Small intestine (tissue), 7 donors: ENCODE results near the gene RUVBL2. TPM values are rescaled to one million over a fixed set of nuclear protein-coding genes. Genes with fewer than 3 reads are reported as not detected.
"Not testable (repeated sequence)": the region's sequence is repeated elsewhere in the genome, so short reads cannot be mapped to it uniquely, and the experiment has no call there.

Experiments used
- DNase-seq, 2 donors: peaks; one replicate each; pipeline versions ENCODE4 v3.0.0 to v3.0.0-alpha.2; 2013
- FAIRE-seq: peaks from 2 replicates; lab custom pipeline; 2012; peaks lifted over from hg19 to GRCh38; lab: Jason Lieb, UNC
- H3K27ac ChIP-seq, 3 donors: one replicate each; pipeline ENCODE4 v1.5.1; 2013; ENCODE audit warnings: low read length in 2 of 3, mild to moderate bottlenecking in 2 of 3, control low read depth in 1 of 3, inconsistent platforms in 1 of 3, low read depth in 1 of 3, moderate library complexity in 1 of 3
- H3K27me3 ChIP-seq, 3 donors: one replicate each; pipeline ENCODE4 v1.6.1; 2013; ENCODE audit warnings: low read length in 3 of 3, inconsistent platforms in 1 of 3; ENCODE audit not compliant: control insufficient read depth in 3 of 3, insufficient read depth in 3 of 3
- H3K36me3 ChIP-seq, 3 donors: one replicate each; pipeline ENCODE4 v1.6.1; 2013; ENCODE audit warnings: low read length in 3 of 3, inconsistent platforms in 1 of 3, low read depth in 1 of 3, mild to moderate bottlenecking in 1 of 3, moderate library complexity in 1 of 3; ENCODE audit not compliant: control insufficient read depth in 3 of 3, insufficient read depth in 2 of 3
- H3K4me1 ChIP-seq, 3 donors: one replicate each; pipeline ENCODE4 v1.6.1; 2013; ENCODE audit warnings: low read length in 2 of 3, inconsistent platforms in 1 of 3, low read depth in 1 of 3, mild to moderate bottlenecking in 1 of 3, moderate library complexity in 1 of 3; ENCODE audit not compliant: control insufficient read depth in 3 of 3, insufficient read depth in 2 of 3
- H3K4me3 ChIP-seq, 3 donors: one replicate each; pipeline ENCODE4 v1.5.1; 2013; ENCODE audit warnings: low read length in 3 of 3, control low read depth in 1 of 3, inconsistent platforms in 1 of 3, low read depth in 1 of 3, mild to moderate bottlenecking in 1 of 3, moderate library complexity in 1 of 3
- H3K9me3 ChIP-seq, 2 donors: one replicate each; pipeline ENCODE4 v1.6.1; 2013; ENCODE audit warnings: low read depth in 1 of 2, low read length in 1 of 2; ENCODE audit not compliant: control insufficient read depth in 2 of 2, insufficient read depth in 1 of 2
- WGBS, 3 donors: extraction: QIAGEN DNeasy Blood & Tissue Kit; methylation state at CpG; one replicate each; pipeline ENCODE4 v1.1.7; 2013; 5-methylcytosine and 5-hydroxymethylcytosine counted together
- polyA plus RNA-seq, 4 donors: library from polyadenylated mRNA; stranded (reverse) in 3 of 4; unstranded in 1 of 4; fragments of 200-250 nt in 3 of 4; fragments of 120-200 nt in 1 of 4; gene quantifications; one replicate each; pipeline versions ENCODE4 v1.2.1 to v1.2.3, GENCODE V29; 2013
- donor health status: healthy with polysubstance abuse.
- donor health status: control.
- donor health status: control.
- donor health status: Bipolar disorder and iron deficiency.
- donor health status: healthy.

Gene RUVBL2
- polyA plus RNA-seq, 4 donors, result 45.4 to 108 (median 57.3) TPM

DNA sequence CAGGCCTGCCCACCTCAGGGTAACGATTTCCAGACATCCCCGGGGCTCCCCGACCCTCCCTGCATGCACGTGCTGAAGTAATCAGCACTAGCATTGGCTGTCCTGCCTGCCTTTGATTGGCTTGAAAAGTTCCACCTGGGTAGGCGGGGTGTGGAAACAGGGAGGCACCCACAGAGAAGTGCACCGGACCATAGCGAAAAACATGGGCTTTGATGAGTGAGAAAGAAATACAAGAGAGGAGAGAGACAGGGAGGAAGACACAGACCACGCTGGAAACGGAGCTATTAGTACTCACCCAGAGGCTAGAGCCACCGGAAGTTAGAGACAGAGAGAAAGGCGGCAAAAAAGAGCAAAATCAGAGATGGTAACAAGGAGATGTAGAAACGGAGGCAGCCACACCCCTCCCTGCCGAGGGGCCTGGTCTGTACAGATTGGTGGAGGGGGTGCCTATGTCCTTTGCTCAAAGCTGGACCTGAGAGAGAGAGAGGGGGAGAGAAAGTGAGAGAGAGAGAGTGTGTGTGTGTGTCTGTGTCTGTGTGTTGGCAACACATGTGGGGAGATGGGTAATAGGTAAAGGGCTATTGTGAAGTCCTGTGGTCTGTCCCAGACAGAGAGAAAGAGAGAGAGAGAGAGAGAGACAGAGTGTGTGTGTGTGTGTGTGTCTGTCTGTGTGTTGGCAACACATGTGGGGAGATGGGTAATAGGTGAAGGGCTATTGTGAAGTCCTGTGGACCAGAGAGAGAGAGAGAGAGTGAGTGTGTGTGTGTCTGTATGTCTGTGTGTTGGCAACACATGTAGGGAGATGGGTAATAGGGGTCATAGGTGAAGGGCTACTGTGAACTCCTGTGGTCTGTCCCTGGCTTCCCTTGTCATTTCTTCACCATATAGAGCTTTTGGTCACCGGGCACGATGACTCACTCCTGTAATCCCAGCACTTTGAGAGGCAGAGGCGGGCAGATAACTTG, 27.5 kb downstream of the RUVBL2 start:
- no peak for DNase-seq

DNA sequence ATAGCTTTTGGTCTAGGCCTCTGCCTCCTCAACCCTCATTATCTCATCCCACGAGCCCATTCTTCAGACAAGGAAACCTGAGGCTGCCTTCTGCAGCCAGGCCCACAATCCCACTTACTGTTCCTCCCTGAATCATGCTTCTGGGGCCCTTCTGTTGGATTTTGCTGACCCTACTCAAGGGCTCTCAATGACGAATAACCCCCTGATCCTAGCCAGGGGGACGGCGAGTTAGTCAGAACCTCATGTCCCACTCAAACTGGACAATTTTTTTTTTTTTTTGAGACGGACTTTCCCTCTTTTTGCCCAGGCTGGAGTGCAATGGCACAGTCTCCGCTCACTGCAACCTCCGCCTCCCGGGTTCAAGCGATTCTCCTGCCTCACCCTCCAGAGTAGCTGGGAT, 28.4 kb downstream of the RUVBL2 start:
- peaks cover 0 to under 1% (median 0%) of the 10 kb centered on the region in 3 donors for H3K36me3 ChIP-seq
- peaks cover 0 to 11% (median 4%) of the 10 kb centered on the region in 3 donors for H3K4me1 ChIP-seq
- FAIRE-seq (no peak), DNase-seq (no peak)
- WGBS, 3 donors, result 81 to 88% (median 86%) methylated on average over 9 of the region's 9 CpGs
- H3K27ac ChIP-seq, result no peak overlapping the region
- no peak overlapping the region for H3K4me3 ChIP-seq
- H3K27me3 ChIP-seq, result peaks cover 0 to 39% (median 0%) of the 10 kb centered on the region in 3 donors
- no peaks in the 10 kb centered on the region for H3K9me3 ChIP-seq

More for the DNA sequence above, 27.5 kb downstream of the RUVBL2 start:
- H3K27me3 ChIP-seq, result peaks cover 0 to 39% (median 0%) of the 10 kb centered on the region in 3 donors
- H3K9me3 ChIP-seq, result no peaks in the 10 kb centered on the region
- peaks cover 0 to 11% (median 4%) of the 10 kb centered on the region in 3 donors for H3K4me1 ChIP-seq
- no peak overlapping the region for H3K27ac ChIP-seq
- peaks cover 0 to 7% (median 0%) of the 10 kb centered on the region in 3 donors for H3K36me3 ChIP-seq
- H3K4me3 ChIP-seq, result no peak overlapping the region
- WGBS, 3 donors, result 15 to 32% (median 17%) methylated on average over 16 of the region's 16 CpGs
- FAIRE-seq, result no peak

DNA sequence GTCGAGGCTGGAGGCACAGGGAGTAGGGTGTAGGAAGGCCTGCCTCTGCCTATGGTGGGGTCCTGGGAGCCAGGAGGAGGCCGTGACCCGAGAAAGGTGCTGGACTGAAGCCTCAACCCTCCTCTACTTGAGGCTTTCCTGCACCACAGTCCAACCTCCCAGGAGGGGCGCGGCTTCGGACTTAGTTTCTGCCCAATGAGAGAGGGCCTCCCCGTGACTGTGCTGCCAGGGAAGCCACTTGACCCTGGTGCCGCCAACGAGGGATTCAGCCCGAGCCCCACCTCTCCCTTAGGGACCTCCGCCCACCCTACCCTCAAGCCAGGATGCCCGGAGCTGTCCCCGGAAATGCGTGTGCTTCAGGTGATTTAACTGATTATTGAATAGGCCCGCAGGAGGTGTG, 30.5 kb downstream of the RUVBL2 start, which contains the start of gene CGB3:
TSS of gene CGB3 (minus strand) at position 101 of the 400 bp plus-strand sequence. CDS start 362 bp downstream, outside the sequence.
- FAIRE-seq, result not testable (repeated sequence)

DNA sequence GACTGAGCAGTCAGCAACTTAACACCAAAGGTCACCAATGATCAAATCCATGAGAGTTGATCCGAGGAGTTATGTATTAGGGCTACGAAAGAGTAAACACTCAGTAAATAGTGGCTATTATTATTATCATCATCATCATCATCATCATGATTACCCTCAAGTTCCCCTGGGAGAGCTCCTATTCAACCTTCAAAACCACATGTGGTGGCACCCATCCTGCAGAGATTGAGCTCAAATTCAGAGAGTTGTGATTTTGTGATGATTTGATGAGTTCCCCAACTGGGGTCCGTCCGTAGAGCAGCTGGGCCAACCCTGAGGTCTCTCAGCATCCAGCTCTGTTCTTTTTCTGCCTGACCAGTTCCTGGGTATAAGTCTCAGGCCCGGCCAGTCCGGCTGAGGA, 31.4 kb downstream of the RUVBL2 start:
- not testable (repeated sequence) for H3K27ac ChIP-seq, FAIRE-seq
- 67 to 87% (median 79%) methylated on average over 3 to 4 of the region's 6 CpGs for WGBS, 3 donors

More for the DNA sequence above, 30.5 kb downstream of the RUVBL2 start, which contains the start of gene CGB3:
- H3K4me3 ChIP-seq, H3K9me3 ChIP-seq, H3K4me1 ChIP-seq, DNase-seq, H3K36me3 ChIP-seq, H3K27ac ChIP-seq: not testable (repeated sequence)
- peaks cover 0 to 29% (median 0%) of the 10 kb centered on the region in 3 donors for H3K27me3 ChIP-seq
- 33 to 58% (median 40%) methylated on average over 8 to 13 of the region's 15 CpGs for WGBS, 3 donors

DNA sequence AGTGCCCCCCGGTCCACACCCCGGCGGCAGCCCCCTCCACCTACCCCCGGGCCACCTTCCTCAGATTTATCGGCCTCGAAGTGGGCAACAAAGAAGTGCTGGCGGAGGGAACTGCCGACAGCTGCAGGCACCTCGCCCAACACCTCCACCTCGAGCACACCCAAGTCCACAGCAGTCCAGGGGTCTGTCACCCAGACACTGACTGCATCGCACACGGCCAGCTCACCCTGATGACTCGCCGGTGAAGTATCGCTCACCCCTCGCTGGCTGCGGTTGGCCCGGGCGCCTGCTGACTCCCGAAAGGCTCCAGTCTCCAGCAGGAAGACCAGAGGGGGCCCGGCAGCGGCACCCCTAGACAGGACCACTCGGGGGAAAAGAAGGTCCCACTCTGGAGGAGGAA, 31.9 kb downstream of the RUVBL2 start:
- DNase-seq, FAIRE-seq, H3K4me1 ChIP-seq, H3K9me3 ChIP-seq, H3K36me3 ChIP-seq, H3K4me3 ChIP-seq, H3K27ac ChIP-seq: not testable (repeated sequence)
- peaks cover 0 to 16% (median 0%) of the 10 kb centered on the region in 3 donors for H3K27me3 ChIP-seq
- 77 to 82% (median 78%) methylated on average over 17 to 23 of the region's 23 CpGs for WGBS, 3 donors

More for the DNA sequence above, 31.4 kb downstream of the RUVBL2 start:
- not testable (repeated sequence) for H3K4me1 ChIP-seq, H3K4me3 ChIP-seq, H3K36me3 ChIP-seq, DNase-seq, H3K9me3 ChIP-seq
- H3K27me3 ChIP-seq, result peaks cover 0 to 21% (median 0%) of the 10 kb centered on the region in 3 donors

DNA sequence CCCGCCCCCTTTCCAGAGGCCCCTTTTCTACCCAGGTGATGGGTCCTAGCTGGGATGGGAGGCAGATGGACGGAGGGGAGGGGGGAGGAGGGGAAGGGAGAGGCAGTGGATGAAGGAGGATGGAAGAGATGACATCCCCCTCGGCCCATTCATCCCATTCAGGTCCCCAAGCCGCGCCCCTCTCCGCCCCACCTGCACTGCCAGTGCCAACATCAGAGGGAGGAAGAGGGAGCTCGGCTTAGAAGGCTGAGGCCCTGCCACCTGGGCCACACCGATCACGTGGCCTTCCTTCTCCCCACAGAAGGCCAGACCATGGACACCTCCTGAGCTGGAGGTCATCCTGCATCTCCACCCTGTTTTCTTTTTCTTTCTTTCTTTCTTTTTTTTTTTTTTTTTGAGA, 35.0 kb downstream of the RUVBL2 start:
- WGBS, 3 donors, result 64 to 74% (median 64%) methylated on average over 5 to 9 of the region's 9 CpGs
- not testable (repeated sequence) for H3K9me3 ChIP-seq, DNase-seq, H3K4me1 ChIP-seq, FAIRE-seq, H3K4me3 ChIP-seq, H3K27ac ChIP-seq, H3K36me3 ChIP-seq, H3K27me3 ChIP-seq

DNA sequence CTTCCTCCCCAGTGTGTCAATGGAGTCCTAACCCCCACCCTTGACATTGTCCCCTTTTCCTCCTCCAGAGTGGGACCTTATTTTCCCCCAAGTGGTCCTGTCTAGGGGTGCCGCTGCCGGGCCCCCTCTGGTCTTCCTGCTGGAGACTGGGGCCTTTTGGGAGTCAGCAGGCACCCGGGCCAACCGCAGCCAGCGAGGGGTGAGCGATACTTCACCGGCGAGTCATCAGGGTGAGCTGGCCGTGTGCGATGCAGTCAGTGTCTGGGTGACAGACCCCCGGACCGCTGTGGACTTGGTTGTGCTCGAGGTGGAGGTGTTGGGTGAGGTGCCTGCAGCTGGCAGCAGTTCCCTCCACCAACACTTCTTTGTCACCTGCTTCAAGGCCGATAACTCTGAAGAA, 36.1 kb downstream of the RUVBL2 start:
- H3K27ac ChIP-seq, H3K4me3 ChIP-seq, DNase-seq, FAIRE-seq, H3K9me3 ChIP-seq, H3K27me3 ChIP-seq, H3K4me1 ChIP-seq, H3K36me3 ChIP-seq: not testable (repeated sequence)
- WGBS, 3 donors, result 83 to 90% (median 85%) methylated on average over 11 to 14 of the region's 14 CpGs

DNA sequence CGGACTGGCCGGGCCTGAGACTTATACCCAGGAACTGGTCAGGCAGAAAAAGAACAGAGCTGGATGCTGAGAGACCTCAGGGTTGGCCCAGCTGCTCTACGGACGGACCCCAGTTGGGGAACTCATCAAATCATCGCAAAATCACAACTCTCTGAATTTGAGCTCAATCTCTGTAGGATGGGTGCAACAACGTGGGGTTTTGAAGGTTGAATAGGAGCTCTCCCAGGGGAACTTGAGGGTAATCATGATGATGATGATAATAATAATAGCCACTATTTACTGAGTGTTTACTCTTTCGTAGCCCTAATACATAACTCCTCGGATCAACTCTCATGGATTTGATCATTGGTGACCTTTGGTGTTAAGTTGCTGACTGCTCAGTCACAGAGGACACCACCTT, 36.6 kb downstream of the RUVBL2 start:
- H3K27ac ChIP-seq, DNase-seq, FAIRE-seq, H3K4me3 ChIP-seq, H3K9me3 ChIP-seq, H3K36me3 ChIP-seq, H3K4me1 ChIP-seq, H3K27me3 ChIP-seq: not testable (repeated sequence)
- WGBS, 3 donors, result 87 to 91% (median 90%) methylated on average over 2 to 5 of the region's 8 CpGs
